GM18520 (cell line): ENCODE results near the gene CNN3.

Experiments used
- ATAC-seq: cut with Tn5 transposase; IDR thresholded peaks from one replicate; pipeline ENCODE4 v1.9.1; 2021; ENCODE audit not compliant: unreplicated experiment

Gene CNN3

DNA sequence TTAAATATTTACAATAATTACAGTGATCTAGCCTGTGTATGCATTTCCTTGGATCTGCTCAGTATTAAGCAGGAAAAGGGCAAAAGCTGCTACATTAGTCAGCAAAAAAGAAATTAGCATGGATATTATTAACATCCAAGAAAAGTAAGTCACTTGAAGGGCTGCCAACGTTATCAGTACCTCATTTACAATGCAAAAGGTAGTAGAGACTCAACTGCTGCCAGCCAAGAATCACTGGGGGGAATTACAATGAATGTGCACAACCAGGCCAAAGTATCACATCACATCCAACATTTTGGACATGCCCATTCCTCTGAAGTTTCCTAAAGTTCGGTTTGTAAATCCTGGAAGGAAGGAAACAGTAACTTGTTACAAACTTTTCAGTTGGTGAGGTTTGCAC lies 1.9 kb downstream of the CNN3 start:
- ATAC-seq, result no peak

DNA sequence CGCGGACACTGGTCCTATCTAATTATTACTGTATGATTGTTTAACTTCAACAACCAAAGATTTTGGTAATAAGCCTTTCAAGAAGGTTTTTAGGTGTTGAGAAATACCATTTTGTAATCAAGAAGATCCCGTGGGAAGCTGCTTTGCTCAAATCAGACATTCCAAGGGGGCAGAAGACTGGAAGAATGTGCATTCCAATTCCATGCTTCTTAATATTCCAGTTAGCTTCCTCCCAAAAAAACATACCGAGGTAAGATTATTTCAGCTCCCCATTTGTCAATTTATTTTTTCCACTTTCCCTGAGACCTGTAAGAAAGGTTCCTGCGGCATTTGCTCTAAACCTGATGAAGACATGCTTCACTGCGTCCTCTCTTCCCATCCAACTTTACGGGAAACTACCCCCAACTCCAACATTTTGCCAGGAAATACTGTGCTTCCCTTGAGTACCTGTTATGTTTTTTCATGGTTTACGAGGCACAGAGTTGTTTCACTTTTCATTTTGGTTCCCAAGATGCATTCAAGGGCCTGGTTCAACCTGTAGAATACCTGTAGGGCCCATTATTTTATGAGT lies 4.1 kb downstream of the CNN3 start:
- ATAC-seq, result no peak

DNA sequence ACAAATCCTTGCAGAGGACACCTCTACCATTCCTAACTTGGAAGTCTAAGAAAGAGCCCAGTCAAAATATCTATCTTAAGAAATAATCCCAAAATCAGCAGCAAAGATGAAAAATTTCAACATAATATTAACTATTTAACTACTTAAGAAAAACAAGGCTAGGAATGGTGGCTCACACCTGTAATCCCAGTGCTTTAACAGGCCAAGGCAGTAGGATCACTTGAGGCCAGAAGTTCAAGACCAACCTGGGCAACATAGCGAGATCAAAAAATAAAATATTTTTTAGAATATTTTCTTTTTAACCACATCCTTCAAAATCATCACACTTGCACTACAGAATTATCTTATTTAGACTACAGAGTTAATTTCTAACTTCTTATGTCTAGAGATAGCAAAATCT lies 4.9 kb downstream of the CNN3 start:
- no peak for ATAC-seq

DNA sequence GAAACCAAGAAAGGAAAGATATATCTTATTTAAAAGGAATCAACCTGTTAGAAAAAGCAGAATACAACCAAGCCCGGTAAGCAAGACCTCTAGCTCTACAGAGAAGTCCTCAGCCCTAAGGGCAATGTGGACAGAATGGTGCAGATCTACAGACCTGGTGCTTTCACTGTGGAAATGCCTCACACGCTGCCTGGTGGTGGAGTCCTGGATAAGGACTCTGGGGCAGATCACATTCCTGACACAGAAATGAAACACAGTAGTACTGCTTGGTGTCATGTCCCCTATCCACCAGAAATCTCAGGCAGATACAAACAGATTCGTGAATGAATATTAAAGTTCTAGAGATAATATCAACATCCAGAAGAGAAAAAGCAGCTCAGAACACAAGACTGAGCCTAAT lies 6.8 kb downstream of the CNN3 start:
- no peak for ATAC-seq

DNA sequence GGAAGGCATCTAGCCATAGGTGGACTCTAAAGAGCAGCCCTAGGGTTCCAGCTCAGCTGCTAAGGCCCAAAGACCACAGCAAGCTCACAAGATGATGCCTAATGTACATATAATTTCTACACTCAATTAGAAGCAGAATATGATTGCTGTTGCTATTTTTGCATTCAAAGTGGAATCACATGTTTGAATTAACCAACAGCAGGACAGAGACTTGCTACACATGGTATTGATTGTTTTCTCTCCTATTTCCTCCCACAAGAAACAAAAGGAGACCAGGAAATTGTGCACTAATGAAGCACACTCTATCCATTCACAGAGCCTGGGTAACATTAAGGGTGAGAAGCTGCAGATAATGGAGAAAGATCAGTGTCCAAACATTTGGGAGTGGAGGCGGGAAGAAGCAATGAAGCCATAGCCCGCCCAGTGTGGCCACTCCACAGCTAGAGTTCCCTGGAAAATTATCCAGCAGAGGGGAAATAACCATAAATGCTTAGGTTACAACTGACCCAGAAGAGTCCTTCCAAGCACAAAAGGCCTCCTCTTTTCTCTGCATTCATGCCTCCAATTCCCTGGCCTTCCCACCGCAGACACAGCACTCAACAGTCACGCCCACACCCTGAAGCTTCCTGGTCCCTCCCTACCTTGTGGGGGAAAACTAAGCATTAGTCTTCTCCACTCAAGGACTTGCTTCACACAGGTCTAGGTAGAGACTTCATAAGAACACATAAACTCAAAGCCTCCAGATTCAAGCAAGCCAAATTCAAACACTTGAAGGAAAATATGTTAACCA lies 7.5 kb downstream of the CNN3 start:
- ATAC-seq, result no peak

DNA sequence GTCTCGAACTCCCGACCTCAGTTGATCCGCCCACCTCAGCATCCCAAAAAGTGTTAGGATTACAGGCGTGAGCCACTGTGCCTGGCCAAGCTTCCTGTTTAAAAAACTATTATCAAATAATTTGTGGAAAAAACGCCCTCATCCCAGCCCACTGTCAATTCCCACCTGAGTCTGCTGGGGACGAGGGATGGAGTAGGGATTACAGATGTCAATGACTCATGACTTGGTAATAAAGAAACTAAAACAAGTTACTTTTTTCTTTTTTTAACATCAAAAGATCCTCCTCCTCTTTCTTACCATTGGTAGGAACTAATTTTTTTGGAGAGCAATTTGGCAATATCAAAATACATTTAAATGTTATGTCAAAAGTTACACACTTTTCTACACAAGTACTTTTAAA lies 9.7 kb downstream of the CNN3 start:
- no peak for ATAC-seq

DNA sequence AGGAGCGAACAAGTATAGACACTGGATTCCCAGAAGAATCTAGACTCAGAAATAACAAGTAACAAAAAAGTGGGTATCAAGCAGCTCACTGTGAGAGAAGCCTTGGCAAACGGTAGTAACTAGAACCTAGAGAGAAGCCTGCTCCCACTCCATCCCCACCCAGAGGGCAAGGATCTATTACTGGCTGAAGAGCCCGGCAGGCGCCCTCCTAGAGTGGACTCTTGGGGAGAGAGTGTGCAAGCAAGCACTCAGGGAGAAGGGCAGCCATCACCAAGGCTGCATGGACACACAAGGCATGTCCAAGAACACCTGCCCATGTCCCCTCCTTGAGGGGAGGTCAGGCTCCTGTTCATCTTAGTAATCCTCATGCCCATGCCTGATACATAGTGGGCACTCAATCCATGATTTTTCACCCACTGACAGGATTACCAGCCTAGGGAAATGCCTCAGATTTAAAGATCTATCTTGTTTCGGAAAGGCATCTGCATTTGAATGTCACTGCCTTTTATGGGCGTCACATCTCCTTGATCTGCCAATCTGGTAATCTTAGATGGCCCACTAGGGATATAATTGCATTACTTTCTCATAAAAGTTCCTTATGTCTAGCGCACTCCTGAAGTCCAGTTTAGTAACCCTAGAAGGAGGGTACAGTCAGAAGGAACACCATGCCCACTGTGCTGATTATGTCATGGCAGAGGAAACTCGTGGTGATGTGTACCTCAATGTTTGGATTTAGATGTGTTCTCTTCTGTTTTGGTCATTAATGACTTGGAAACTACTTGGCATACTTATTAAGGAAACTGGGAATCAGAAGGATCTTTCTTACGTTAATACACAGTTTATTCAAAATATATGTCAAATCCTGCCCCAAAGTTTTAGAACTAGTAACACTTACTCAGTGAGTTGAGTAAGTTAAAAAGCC lies 14.4 kb downstream of the CNN3 start:
- ATAC-seq, result no peak

DNA sequence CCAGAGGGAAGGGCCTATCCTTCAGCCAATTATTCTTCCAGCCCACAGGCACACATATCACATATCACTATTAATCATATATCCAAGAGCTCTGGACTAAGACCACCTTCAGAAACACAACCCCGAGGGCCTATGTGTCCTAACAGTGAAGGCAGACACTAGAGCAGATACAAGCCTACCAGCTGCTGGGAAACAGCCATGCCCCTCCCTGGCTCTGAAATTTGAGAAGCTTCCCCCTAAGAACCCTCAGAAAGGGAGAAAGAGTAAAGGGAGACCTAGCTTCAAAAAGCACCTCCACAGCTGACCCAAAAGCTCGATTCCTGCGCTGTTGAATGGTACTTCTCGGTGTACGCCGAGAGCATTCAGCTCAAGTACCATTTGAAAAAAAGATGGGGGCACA lies 17.4 kb downstream of the CNN3 start:
- no peak for ATAC-seq

DNA sequence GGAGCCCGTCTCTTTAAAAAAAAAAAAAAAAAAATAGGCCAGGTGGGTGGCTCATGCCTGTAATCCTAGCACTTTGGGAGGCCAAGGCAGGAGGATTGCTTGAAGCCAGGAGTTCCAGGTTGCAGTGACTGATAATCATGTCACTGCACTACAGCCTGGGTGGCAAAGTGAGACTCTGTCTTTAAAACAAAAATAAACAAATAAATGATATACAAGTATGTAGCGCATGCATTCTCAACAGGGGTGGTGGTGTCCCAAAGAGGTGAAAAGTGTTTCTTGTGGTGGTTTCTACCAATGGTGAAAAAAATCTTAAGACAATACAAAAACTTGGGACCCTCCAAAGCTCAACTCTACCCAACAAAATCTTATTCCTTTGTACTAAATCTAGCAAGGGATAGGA lies 17.9 kb downstream of the CNN3 start:
- no peak for ATAC-seq

DNA sequence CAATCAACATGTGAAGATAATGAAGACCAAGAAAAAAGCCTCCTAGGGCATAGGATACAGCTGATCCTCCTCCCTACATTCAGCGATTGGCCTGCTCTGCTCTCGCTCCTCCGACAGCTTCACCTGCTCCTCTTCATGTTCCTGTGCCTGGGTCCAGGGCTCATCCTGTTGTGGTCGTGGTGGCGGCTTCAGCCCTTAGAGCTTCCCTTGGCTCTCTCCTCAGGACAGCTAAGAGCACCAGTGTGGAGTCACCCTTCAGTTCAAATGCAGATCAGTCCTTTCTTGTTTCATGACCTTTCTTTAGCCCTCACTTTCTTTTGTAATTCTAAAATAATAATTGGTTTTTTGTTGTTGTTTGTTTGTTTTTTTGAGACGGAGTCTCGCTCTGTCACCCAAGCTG lies 18.7 kb downstream of the CNN3 start:
- no peak for ATAC-seq

DNA sequence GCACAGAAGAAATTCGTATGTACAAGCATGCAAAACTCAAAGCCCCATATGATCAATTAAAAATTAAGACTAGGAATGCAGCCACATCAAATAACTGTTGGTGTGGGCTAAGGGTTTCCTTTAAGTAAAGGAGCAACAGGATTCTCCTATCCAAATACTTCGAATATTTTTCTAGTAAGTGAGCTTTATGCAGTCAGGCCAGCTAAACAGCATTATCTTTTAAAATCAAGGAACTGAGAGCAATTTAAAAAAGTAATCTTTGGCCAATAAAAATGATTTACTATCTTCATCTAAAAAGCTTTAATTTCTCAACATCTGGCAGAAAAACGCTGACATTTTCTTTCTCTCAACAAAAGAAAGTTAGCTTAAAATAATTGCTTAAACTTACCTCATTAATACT lies 19.8 kb downstream of the CNN3 start:
- no peak for ATAC-seq

DNA sequence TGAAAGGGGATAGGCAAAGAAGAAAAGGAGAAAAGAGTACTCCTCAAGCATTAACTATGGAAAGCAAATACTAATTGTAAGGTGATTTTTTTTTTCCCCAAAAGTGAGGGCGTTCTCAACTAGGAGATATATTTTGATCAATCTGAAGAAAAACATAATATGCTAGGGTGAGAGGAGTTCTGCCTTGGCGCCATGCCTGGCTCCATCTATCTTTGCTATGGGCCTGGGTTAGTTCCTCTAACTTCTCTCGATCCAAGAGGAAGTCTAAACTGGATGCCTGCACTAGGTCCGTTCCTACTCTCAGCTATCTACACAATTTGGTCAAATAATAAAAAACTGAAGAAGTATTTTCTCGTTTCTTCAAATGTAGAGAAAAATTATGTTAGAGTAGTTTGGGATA lies 20.5 kb downstream of the CNN3 start:
- no peak for ATAC-seq

DNA sequence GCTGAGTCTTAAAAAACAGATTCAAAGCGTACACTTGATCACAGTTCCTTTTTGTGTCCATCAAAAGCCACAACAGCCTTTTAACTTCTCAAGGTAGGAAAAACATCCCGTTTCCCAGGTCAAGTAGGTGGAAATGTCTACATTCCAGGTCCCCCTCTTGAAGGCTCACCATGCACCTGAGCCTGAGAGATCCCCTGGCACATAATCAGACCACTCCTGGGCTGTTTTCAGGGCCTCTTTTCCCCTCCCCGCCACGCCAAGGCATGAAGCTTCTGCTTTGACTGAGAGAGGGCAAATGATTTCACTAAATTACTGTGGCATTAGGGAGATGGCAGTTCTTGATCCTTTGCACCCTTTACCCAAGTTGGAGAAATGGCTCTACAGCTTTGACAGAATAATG lies 21.7 kb downstream of the CNN3 start:
- ATAC-seq, result no peak

DNA sequence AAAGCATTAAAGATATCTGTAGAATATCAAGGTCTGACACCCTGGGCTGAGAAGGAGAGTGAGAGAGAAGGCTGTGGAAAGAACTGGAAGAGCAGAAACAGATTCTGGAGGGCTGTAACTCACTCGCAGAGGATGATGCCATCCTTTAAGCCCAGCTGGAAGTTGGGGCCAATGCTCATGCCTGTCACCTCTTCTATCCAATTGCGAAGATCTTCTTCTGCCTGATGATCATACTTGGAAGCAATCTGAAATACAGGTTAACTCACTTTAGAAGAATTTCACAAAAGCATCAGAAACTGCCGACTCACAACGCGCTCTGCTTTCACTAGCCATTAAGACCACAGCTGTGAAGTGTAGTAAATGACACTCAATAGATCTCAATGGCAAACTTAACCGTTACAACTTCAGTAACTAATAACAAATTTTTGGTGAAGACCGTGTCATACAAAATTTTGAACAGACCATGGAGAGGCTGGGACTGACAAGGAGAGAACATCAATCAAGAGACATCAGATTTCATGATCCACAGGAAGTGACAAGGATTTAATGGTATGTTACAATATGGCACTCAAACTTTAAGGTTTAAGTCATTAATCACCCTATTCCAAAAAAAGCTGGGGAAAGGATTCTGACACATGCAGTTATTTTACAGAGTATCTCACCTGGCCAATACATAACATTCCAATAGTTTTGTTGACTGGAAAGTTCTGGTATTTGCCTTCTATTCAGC lies 23.5 kb downstream of the CNN3 start:
- no peak for ATAC-seq

DNA sequence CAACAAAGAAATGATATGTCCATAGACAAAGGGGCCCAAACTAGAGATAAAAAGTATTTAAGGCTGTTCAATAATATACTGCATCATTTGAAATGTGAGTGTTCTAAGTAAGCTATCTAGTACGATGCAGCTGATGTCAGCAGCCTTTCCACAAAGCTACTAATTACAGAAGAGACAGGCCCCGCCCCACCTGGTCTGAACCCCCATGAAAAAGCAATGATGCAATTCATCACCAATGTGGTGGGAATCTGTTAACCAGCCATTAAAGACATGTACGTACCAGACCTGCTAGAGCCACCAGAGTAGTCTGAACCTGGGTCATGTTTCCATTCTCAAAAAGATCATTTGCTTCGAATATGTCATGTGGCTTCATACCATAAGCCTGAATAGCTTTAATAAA lies 25.1 kb downstream of the CNN3 start:
- ATAC-seq, result no peak

DNA sequence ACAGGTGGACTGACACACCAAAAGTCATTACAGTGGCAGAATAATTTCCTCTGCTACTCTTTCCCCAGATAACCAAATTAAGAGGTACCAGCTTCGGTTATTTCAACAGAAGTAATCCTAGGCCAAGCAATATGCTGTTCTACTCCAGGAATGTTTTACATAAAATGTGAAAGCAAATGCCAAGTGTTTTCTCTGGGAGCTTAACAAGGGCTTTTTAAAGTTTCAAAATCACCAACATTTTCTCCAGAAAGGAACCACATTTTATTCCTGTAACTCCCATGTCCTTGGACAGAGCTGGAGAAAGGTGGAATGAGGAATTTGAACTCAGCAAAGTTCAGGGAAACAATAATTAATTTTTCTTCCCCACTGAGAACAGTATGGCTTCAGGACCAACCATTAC lies 27.2 kb downstream of the CNN3 start:
- no peak for ATAC-seq

DNA sequence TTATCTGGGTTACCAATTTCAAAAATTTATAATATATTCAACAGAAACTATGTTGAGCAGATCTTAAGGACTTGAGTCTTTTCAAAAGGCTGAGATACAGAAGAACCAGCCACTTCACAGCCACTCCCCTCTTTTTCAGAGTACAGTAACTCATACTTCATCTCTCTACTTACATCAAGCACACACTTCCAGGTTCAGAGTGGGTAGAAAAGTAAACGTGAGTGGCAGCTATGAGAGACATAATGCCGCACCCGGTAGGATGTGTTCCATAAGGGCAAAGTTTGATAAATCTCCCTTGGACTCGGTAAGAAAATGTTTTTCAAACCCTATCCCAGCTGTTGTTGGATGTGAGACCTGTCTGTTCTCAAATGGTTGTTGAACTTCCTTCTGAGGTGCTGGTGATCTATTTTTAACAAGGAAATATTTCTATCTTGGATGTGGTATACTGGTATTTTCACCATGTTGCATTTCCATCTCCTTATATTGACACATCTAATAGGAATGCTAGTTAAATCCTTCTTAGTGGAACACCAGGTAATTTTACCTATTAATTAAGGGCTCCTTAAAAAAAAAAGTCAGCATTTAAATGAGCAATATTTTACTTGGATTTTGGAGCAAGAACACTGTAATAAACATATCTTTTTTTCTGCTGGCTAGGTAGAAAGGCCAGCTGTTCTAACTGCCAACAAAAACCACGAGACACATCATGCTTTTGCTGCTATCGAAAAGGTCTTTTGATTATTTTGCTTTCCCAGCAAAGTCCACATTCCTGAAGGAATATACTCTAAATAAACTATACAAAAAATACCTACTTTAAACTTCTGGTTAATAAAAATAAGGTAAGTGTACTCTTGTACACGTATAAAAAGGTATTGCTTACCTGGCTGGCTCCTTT lies 28.2 kb downstream of the CNN3 start:
- ATAC-seq, result no peak

DNA sequence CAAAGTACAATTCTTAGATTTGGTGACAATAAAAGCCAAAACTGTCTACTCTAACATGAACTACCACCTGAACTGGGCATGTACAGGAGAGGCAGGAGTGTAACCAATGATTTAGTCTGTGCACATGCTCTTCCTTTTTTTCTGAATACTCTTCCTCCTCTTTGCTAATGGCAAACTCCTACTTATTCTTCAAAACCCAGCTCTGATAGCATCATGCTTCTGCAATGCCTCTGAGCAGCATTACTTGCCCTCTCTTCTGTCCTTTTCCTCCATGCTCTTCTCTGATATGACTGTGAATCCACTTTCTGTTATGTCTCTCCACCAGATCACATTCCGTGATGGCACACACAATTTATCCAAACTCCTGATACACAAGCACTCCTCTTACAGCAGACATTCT lies 31.4 kb downstream of the CNN3 start:
- no peak for ATAC-seq

DNA sequence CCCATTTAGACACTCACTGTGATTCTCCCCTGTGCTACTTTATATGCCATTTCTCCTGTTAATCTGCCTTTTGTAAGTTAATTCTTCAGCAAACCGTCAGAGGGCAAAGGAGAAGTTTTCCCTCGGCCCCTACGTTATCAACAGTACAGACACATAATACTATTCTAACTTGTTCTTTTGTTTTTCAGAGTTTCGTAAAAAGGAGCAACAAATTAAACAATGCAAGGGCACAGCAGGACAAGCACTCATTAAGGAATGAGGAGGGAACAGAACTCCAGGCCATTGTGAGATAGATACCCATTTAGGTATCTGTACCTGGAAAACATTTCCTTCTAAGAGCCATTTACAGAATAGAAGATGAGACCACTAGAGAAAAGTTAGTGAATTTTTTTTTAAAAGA lies 32.3 kb downstream of the CNN3 start:
- ATAC-seq, result no peak

DNA sequence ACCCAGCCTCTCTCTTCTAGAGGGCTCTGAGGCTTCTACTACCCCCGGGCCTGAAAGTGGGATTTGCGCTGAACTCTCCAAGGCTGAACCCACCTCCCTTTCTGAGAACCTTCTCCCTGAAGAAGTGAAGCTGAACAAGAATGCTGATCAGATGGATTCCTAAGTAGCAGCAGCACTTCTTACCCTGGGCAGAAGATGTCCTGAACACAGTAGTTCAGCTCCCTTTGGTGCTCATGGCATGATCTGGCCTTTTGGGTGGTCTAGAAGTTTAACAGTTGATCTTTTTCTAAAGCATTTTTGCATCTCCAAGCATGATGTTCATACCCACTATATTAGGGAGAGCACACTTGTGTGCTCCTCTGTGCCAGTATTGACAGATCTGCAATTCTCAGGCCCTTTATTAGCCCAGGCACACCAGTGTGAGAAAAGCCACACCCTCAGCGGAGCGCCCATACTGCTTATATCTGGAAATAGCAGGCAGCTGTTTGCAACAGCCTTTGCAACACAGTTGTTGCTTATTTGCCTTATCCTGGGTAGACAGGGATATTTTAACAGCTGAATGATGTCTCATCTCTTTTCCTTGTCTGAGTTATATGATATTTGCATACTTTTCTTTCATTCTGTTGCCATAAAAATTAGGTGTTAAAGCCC lies 34.2 kb downstream of the CNN3 start:
- ATAC-seq, result no peak
